ENCODE results near the gene CCDC110.

Gene CCDC110

DNA sequence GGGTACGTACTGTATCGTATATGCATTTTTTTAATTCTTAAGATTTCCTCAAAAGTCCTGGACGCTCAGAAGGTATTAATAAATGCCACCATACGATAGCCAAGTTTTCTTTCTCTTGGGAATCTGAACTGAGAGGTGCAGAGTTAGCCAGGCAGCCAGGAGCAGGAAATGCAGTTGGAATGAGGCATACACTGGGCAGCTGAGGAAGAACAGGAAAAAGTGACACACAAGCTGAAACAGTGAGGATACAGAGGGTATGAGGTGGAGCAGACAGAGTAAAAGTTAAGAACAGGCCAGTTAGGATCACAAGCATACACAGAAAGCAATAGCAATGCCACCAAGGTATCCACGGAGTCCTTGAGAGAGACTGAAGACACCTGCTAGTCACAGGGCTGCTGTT, 59.1 kb downstream of the CCDC110 start:
- DNase-seq = no peak

DNA sequence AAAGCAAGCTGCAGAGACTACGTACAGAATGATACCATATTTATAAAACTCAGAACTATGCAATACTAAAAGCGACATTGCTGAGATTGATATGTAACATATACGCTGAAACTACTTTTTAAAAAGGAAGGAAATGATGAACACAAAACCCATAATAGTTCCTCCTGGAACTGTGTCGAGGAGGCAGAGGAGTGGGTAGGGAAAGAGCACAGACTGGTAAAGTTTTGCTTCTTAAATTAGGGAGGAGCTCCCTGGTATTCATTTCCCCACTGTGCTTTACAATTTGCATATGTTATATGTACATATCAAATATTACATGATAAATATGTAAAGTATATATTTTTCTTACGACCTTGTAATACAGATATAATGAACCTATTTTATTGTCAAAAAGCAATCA, 59.7 kb downstream of the CCDC110 start:
- DNase-seq = no peak

DNA sequence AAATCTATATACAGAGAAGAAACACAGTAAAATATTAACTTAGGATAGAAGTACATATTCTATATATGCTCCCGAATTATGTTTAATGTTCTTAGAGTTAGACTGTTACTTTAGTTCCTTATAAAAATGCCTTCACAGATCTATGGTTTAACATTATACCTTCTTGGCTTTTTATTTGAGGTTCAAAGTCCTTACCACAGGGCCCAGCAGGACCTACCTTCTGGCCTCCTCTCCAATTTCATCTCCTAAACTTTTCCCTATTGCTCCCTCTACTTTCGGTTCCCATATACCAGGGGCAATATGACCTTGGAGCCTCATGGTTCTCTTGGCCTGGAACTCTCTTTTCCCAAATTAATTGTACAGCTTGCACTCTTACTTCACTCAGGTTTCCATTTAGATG, 63.1 kb downstream of the CCDC110 start:
- no peak for DNase-seq

DNA sequence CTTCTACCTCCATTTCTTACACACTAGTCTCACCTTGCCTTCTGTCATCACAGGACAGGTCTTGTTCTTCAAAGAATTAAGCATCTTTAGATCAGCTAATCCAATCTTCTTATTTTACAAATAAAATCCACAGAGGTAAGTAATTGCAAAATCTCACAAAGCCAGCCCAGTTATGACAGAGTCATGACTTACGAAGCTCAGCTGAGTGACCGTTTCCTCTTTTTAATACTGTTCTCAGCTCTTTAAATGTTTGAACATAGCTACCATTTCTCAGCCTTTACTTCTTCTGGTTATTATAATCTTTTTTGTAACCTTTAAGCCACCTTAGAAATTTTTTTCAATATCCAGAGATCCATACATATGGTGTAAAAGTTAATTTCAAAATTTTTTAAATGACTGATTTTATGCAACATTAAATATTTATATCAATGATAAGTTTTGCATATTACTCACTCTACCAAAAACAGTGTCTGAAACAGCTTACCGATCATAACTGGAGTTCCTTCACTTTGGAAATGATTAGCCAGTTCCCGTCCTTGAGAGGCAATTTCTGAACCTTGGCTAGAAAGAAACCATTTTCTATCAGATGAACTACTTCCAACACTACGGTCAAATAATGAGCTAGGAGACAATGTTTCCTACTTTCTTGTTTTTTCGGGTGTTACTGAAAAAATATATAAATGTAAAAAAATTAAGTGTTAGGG, 66.1 kb downstream of the CCDC110 start:
- no peak for DNase-seq

DNA sequence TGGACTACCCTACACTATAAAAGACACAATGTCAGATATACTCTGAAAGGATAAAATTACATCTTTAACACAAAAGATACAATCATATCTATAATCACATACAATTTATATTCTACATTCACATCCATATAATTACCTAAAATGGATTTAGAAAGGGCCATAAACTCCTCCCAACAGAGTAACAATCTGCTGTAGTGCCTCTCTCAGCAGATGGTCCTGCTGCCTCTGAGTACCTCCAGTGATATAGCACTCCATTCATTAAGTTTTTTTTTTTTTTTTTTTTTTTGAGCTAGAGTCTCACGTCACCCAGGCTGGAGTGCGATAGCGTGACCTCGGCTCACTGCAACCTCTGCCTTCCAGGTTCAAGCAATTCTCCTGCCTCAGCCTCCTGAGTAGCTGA, 67.5 kb downstream of the CCDC110 start:
- DNase-seq = no peak

DNA sequence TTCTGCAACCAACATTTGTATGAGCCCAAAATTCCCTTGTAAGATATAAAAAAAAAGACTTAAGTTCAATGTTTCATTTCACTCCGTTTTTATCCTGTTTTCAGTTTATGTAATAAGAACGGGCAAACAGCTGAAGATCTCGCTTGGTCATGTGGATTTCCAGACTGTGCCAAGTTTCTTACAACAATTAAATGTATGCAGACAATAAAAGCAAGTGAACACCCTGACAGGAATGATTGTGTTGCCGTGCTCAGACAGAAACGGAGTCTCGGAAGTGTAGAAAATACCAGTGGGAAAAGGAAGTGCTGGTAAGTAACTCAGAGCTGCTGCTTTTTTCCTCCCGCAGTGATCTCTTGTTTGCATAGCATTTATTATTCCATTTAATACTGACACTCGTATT, 72.1 kb downstream of the CCDC110 start:
- no peak for DNase-seq

DNA sequence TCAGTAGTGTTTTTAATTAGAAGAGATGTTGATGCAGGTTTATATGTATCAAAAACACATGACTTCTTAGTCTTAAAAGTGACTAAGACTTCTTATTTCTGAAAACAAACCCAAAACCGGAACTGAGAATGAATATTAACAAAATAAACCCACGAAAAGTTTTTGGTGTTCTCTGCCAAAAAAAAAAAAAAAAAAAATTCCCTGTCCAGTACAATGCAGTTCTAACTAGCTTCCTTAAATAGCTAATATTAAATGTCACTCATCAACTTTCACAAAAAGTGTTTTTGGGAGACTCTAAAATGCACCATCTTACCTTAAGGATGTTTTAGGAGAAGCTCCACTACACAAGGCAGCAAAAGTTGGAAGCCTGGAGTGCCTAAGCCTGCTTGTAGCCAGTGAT, 72.9 kb downstream of the CCDC110 start:
- no peak for DNase-seq

DNA sequence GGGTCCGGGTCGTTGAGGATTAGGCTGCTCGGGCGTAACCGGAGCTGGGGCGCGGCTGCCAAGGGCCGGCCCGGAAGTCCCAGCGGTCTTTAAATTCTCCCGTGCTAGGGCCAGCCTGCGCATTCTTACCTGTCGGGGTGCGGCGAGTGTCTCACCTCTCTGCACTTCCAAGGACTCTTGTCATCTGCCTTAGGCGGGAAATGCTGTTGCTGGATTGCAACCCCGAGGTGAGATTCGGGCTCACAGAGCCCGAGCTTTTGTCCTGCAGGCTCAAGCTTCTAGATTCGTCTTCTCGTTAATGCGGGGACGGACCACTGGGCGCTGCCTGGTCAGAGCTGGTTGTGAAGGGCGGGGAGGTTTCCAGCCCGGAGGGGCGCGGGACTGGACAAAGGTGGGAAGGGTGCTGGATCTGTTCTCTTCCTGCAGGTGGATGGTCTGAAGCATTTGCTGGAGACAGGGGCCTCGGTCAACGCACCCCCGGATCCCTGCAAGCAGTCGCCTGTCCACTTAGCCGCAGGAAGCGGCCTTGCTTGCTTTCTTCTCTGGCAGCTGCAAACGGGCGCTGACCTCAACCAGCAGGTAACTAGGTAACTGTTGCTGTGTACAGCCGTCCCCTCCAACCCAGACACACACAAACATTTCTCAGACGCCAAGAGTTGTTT, 74.7 kb downstream of the CCDC110 start, which contains the start of gene ANKRD37:
ANKRD37 (plus strand) TSS at position 118 of the 662 bp plus-strand sequence; CDS start at position 201, 83 bp downstream.
- DNase-seq = no peak

DNA sequence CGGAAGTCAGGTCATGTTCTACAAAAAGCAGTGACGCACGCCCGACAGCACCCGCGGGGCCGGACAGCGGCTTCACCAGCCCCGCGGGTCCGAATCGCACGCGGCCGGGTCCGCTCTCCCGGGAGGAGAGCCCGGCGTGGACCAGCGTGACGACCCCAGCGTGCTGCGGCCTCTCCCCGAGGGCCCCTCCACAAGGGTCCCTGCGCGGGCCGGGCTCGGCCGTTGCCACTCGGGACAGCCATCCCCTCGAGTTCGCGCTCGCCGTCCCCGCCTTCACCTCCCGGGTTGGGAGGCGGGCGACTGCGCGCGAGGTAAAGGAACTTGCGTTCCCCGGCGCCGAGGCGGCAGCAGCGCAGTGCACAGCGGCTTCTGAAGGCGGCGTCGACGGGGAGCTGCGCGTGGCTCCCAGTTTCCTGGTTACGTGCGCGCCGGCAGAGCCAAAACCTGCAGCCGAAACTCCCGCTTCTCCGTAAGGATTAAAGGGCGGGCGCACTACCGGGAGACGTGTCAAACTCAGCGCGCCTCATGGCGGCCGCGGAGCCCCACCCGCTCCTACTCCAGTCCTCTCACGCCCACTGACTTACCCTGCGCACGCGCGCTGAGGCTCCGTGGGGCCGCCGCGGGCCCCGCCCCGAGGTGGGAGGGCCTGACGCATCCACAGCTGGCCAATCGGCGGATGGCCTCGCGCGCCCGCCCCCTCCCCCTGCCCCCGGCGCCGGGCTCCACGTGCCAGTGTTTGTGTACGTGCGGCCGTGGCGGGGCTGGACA, 75.4 kb downstream of the CCDC110 start:
- peak; percentile 90 to 93 (median 92) for DNase-seq

DNA sequence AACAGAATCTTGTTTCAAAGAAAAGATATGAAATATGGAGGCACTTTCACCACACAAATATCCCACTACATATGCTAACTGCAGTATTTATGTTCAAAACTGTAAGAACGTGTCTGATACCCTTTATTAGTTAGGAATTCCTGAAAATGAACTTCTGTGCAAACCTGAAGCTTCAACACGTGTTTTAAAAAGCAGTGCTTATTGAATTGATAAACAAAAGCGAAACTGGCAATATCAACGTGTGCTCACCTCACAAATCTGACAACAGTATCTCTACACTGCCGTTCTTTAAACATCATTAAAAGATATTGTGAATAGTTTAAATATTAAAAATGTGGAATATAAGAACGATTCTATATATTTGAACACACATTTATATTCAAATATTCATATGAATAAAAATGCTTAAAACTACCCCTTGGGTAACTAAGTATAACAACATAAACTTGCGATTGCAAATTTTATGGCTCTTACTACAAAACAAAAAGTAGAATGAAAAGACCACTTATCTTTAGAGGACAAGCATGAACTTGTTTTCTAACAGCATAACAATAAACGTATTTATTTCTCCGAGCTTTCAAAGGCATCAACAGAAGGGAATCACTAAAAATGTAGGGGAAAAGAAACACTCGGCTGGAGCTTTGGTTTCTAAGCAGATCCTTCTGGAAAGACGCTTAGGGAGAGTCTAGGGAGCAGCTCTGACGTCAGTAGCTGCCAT, 76.1 kb downstream of the CCDC110 start, which contains the start of gene LRP2BP:
LRP2BP (minus strand) TSS at position 687 of the 718 bp plus-strand sequence. CDS start 17,738 bp downstream, outside the sequence.
- DNase-seq = no peak

Data from activated CD4-positive, CD25-positive, alpha-beta regulatory T cell (primary cell).